GM18526 (cell line): ENCODE data around the gene ANKS3.

Experiments used
- POLR2A ChIP-seq: IDR thresholded peaks from 3 replicates; pipeline ENCODE4 v1.6.1; 2011; ENCODE audit not compliant: insufficient read length; ENCODE audit errors: extremely low read depth

The ANKS3 gene

GRCh38 chr16:4663777-4664465, 70.2 kb downstream of the ANKS3 start:
- no peak for TF ChIP-seq POLR2A

DNA sequence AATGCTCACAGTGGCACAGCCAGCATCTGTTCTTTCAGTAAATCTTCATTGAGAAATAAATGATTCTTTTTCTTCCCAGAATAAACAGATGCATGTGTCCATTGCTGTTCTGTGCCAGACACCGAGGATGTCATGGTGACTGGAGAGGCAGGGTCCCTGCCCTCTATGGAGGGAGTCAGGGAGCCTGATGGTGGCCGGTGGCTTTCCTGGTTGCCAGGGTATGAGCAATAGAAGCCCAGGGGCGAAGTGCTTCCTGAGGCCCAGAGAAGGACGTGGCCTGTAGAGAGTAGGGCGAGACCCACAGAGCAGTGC, 70.7 kb downstream of the ANKS3 start:
- TF ChIP-seq POLR2A: no peak

- TF ChIP-seq POLR2A: no peak
These were observed 72.4 kb downstream of the ANKS3 start for GRCh38 chr16:4661661-4662060.

DNA sequence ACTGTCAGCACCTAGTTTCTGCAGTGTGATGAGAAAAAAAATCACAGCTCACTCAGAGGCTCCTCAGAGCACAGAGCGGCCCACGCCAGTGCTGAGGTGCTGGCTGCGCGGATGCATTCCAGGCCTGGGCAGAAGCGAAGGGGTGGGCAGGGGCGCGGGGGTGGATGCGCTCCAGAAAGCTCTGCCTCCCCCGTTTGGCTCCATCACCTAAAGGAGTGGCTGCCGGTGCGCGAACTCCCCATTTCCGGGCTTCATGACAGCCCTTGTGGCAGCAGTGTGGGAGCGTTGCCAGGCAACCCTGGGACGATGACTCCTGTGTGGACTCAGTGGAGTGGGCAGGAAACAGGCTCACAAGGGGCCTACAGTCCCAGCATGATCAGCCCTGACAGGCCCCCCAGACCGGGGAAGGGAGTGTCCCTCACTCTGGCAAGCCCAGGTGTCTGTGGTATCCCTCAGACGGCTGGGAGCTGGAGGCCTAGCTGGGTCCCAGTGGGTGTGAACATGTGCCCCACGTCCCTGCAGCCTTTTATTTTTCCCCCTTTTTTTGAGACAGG, 73.5 kb downstream of the ANKS3 start:
- TF ChIP-seq POLR2A: no peak

DNA sequence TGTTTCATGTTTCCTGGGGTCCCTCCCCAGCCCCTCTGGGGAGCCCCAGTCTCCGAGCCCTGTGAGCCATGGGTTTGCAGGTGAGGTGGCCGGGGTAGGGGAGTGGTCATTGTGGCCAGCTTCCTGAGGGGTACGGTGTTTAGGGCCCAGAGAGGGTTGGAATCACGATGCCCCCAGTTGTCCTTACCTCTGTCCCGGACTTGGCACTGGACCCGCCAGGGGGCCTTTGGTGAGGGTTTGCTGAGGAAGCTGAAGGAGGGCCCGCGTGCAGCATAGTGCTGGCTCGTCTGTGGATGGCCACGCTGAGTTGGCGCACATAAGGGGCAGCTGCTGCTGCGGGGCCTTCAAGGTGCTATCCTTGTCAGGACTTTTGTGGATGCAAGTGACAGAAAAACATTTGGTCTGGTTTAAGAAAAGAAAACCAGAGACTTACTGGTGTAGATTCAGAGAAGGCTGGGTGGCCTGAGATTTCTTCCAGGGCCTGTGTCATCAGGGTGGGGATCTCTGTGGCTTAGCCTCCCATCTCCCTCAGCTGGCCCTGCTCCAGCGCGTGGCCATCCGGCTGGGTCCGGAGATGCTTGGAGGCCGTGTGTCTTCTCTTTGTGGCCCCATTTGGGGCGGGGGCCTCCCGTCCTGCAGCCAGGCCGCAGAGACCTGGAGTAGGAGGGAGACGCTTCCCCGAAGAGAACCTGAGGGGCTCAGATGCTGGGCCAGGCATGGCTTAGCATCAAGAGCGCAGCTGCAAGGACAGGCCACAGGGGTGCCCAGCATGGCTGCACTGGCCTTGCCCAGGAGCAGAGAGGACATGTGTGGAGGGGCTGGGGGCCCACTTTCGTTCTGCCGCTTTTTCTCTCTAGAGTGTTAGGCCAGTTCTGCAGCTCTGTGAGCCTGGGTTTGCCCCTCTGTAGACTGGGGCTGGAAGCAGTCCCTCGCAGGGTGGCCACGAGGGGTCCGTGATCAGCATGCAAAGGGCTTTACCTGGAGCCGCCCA, 74.4 kb downstream of the ANKS3 start:
- no peak for TF ChIP-seq POLR2A

DNA sequence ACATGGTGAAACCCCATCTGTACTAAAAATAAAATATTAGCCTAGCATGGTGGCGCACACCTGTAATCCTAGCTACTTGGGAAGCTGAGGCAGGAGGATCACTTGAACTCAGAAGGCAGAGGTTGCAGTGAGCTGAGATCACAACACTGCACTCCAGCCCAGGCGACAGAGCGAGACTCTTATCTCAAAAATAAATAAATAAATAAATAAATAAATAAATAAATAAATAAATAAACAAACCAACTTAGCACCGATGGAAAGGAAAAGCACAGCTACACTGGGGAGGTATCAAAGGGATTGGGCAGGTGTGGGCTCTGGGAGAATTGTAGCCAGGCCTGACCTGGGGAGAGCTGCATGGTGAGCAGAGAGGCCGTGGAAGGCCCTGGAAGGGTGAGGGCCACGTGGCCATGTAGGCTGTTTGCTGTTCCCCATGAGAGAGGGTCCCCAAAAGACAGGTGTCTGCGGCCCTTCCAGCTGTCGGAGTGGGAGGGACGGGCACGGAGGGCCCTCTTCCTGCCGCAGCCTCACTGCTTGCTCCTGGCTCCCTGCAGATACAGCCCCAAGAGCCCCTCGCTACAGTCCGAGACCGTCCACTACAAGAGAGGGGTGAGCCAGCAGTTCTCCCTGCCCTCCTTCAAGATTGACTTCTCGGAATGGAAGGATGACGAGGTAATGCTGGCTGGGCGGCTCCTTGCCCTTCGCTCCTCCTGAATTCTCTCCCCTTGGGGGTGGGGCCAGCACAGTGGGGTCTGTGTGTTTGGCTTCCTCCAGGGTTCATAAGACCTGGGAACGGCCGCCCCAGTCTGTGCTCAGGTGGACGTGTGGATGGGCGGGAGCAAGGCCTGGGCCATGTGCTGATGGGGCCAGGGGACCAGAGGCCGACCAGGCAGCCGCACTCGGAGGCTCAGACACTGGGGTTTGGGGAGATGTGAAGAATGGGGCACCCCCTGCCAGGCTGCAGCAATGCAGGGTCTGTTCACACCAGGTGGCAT, 77.1 kb downstream of the ANKS3 start:
- TF ChIP-seq POLR2A: no peak

GRCh38 chr16:4656221-4656620, 77.8 kb downstream of the ANKS3 start:
- no peak for TF ChIP-seq POLR2A

GRCh38 chr16:4655801-4656200, 78.3 kb downstream of the ANKS3 start:
- no peak for TF ChIP-seq POLR2A

DNA sequence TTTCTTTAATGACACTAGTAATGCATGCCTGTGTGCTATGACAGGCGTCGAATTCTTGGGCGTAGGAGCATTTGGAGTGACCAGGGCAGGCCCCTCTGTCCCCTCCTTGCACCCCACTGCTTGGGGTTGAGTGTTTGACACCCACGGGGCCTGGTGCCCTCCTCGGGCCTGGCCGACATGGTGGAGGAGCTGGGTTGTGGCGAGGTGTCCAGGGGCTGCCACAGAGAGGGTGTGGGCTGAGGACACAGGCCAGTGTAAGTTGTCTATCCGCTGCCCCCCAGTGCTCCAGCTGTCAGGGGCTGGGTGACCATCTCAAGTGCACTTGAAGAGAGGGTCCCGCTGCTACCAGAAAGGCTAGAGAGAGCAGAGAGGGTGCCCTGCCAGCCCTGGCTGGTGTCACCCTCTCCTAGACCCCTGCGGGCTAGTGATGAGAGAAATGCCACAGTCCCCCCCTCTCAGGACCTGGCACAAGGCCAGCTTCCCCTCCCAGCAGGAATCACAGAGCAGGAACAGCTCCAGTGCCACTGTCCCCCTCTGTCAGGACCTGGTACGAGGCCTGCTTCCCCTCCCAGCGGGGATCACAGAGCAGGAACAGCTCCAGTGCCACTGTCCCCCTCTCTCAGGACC, 79.0 kb downstream of the ANKS3 start:
- TF ChIP-seq POLR2A: no peak

GRCh38 chr16:4654011-4654963, 79.8 kb downstream of the ANKS3 start:
- no peak for TF ChIP-seq POLR2A

GRCh38 chr16:4652561-4652960, 81.5 kb downstream of the ANKS3 start:
- no peak for TF ChIP-seq POLR2A

DNA sequence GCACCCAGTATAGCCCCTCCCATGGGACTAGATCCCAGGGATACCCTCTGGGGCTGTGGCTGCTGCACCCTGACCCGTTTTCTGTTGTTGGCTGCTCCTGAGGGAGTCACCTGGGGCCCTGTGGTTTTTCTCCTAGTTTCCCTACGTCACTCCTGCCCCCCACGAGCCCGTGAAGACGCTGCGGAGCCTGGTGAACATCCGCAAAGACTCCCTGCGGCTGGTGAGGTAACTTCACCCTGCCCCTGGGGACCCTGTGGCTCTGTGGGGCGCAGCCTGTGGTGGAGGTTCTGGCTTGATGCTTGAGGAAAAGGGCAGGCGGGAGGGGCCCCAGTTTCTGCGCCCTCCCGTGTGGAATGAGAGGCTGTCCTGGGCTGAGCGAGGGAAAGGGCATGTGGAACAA, 82.2 kb downstream of the ANKS3 start:
- no peak for TF ChIP-seq POLR2A

- no peak for TF ChIP-seq POLR2A
These were observed 84.2 kb downstream of the ANKS3 start for GRCh38 chr16:4649744-4650442.

GRCh38 chr16:4648917-4649316, 85.2 kb downstream of the ANKS3 start:
- TF ChIP-seq POLR2A: no peak
